ENCODE results near the gene KCNN1.

Gene KCNN1

DNA sequence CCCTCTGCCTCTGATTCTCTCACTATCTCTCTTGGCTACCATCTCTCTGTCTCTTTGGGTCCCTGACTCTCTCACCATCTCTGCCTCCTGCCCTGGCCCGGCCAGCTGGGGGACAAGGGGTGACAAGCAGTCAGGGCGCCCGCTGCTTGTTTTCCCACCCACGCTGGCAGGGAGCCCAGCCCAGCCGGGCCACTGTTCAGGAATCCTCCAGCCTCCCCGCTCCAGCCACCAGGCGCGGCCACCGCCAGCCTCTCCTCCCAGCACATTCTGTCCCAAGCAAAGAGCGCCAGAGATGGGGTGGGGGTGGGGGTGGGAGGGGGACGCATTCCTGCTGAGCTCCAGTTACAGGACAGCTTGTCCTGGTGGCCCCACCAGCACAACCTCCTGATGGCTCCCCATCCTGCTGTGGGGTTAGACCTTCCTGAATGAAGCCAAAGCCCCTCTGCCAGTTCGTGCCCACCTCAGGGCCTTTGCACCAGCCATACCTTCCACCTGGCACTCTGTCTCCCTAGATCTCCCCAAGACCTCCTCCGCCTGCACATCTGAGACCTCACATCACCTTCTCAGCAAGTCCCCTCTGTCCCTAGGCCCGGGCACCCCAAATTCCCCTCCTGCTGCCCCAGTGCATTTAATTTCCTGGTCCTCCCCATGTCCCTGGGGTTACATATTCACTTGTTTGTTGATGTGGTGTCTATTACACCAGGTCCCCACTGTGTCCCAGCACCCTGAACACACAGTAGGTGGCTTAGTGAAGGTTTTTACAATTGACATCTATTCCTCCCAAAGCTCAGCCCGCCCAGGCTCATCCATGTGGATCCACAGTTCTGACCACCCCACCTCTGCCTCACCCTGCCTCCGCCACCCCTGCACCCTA lies 53.5 kb downstream of the KCNN1 start:
- Histone ChIP-seq H3K27me3 (ENCODE audit: insufficient read depth, low read depth) (no peaks in the 10 kb centered on the region), H3K27ac (peak overlapping the region; percentile 34; the same call in 1 of the 2 replicates), H3K36me3 (ENCODE audit: insufficient read depth) (no peaks in the 10 kb centered on the region), H3K4me1 (ENCODE audit: low read depth, poor library complexity, severe bottlenecking) (peaks cover 33% of the 10 kb centered on the region), H4K20me1 (ENCODE audit: insufficient read depth) (no peaks in the 10 kb centered on the region), H3K4me3 (IDR thresholded peaks at IDR 0.05; ENCODE audit: insufficient read depth, low read depth, low read length) (no peak overlapping the region), H3K9ac (no peak overlapping the region), H2AFZ (ENCODE audit: low read depth) (peak overlapping the region; percentile 84), H3K4me2 (no peak overlapping the region), H3K79me2 (ENCODE audit: insufficient read depth, low read depth) (no peaks in the 10 kb centered on the region)
- TF ChIP-seq, protein P1, sequence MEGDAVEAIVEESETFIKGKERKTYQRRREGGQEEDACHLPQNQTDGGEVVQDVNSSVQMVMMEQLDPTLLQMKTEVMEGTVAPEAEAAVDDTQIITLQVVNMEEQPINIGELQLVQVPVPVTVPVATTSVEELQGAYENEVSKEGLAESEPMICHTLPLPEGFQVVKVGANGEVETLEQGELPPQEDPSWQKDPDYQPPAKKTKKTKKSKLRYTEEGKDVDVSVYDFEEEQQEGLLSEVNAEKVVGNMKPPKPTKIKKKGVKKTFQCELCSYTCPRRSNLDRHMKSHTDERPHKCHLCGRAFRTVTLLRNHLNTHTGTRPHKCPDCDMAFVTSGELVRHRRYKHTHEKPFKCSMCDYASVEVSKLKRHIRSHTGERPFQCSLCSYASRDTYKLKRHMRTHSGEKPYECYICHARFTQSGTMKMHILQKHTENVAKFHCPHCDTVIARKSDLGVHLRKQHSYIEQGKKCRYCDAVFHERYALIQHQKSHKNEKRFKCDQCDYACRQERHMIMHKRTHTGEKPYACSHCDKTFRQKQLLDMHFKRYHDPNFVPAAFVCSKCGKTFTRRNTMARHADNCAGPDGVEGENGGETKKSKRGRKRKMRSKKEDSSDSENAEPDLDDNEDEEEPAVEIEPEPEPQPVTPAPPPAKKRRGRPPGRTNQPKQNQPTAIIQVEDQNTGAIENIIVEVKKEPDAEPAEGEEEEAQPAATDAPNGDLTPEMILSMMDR (conservative IDR thresholded peaks at IDR 0.05; ENCODE audit: low read depth, low read length) = no peak

DNA sequence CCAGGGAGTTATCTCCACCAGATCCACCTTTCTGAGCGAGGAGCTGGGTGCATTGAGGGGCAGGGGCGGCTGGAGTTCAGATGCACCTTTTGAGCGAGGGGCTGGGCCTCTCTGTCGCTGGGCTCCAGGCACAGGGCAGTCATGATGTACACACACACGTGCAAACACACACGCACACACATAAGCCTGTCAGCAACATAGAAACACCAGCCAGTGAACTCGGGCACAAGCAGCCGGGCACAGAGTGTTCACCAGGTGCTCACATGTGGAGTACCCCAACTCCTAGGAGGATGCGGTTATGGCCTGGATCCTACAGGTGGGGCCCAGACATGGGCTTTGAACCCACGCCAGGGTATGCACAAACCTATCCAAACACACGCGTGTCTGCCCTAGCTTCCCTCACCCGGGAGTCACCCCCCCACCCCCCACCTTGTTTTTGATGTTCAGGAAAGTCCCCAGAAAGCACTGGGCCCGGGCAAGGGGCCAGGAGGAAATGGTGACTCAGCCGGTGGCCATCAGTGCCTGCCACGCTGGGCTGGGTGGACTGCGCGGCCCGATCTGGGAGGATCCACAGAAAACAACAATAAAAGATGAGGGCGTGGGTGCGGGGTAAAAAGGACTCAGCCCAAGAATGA lies 54.3 kb downstream of the KCNN1 start:
- Histone ChIP-seq H3K4me2 (peak overlapping the region; percentile 24; the same call in 1 of the 2 replicates), H3K4me1 (ENCODE audit: low read depth, poor library complexity, severe bottlenecking) (peaks cover 33% of the 10 kb centered on the region), H3K36me3 (ENCODE audit: insufficient read depth) (no peaks in the 10 kb centered on the region), H2AFZ (ENCODE audit: low read depth) (peak overlapping the region; percentile 84), H3K4me3 (IDR thresholded peaks at IDR 0.05; ENCODE audit: insufficient read depth, low read depth, low read length) (no peak overlapping the region), H3K9ac (no peak overlapping the region), H3K79me2 (ENCODE audit: insufficient read depth, low read depth) (no peaks in the 10 kb centered on the region), H4K20me1 (ENCODE audit: insufficient read depth) (no peaks in the 10 kb centered on the region), H3K27me3 (ENCODE audit: insufficient read depth, low read depth) (no peaks in the 10 kb centered on the region), H3K27ac (peak overlapping the region; percentile 34; the same call in 1 of the 2 replicates)
- TF ChIP-seq, protein P1 (conservative IDR thresholded peaks at IDR 0.05; ENCODE audit: low read depth, low read length) = no peak

DNA sequence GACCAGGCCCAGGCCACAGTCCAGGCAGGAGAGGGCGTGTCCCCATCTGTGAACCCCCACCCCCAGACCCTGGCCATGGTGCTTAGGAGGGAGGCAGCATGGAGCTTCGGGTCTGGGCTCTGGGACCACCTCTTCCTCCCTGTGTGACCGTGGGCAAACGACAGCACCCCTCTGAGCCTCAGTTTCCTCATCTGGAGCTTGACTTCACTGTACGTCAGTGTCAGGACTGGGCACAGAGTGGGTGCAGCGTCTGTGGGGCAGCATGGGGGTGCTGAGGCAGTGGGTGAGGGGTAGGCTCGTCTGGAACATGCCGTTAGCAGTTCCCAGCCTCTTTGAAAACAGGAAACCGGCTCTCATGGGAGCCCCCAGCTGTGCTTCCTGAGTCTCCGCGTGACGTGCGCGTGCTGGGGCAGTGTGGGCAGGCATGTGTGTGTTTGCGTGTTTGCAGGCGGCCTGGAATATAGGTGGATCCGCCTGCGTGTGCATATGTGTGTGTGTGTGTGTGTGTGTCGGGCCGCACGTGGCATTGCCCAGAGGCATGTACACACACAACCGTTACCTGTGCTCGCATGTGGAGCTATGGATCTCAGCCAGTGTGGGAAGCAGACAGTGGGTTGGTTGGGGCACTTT lies 56.8 kb downstream of the KCNN1 start:
- H3K27me3 ChIP-seq (ENCODE audit: insufficient read depth, low read depth) = no peaks in the 10 kb centered on the region
- H3K4me3 ChIP-seq (IDR thresholded peaks at IDR 0.05; ENCODE audit: insufficient read depth, low read depth, low read length) = no peak overlapping the region
- H3K27ac ChIP-seq = no peak overlapping the region
- no peaks in the 10 kb centered on the region for H4K20me1 ChIP-seq (ENCODE audit: insufficient read depth)
- no peak overlapping the region for H3K9ac ChIP-seq
- TF ChIP-seq, protein P1 (conservative IDR thresholded peaks at IDR 0.05; ENCODE audit: low read depth, low read length) = no peak
- H3K79me2 ChIP-seq (ENCODE audit: insufficient read depth, low read depth) = no peaks in the 10 kb centered on the region
- no peaks in the 10 kb centered on the region for H3K36me3 ChIP-seq (ENCODE audit: insufficient read depth)
- peaks cover 36% of the 10 kb centered on the region for H3K4me1 ChIP-seq (ENCODE audit: low read depth, poor library complexity, severe bottlenecking)
- H3K4me2 ChIP-seq = no peak overlapping the region
- H2AFZ ChIP-seq (ENCODE audit: low read depth) = no peak overlapping the region

DNA sequence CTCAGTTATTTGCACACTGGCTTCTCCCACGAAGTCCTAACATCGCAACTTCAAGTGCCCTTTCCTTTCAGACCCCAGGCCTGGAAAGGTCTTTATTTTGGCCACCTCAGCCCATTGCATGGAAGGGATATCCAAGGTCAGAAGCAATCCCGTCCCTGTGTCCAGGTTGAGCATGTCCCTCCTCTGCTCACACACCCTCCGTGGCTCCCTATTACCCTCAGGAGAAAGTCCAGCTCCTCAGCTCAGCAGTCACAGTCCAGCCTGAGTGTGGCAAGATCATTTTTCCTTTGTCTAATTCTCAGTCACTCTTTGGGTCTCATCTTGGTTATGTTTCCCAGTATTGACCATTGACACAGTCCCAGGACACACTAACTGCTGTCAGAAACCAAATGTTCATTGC lies 60.2 kb downstream of the KCNN1 start:
- no peak overlapping the region for H2AFZ ChIP-seq (ENCODE audit: low read depth)
- H3K4me2 ChIP-seq = no peak overlapping the region
- H3K79me2 ChIP-seq (ENCODE audit: insufficient read depth, low read depth) = no peaks in the 10 kb centered on the region
- H3K36me3 ChIP-seq (ENCODE audit: insufficient read depth) = no peaks in the 10 kb centered on the region
- H3K9ac ChIP-seq = no peak overlapping the region
- no peak overlapping the region for H3K27ac ChIP-seq
- peaks cover 34% of the 10 kb centered on the region for H3K4me1 ChIP-seq (ENCODE audit: low read depth, poor library complexity, severe bottlenecking)
- TF ChIP-seq, protein P1 (conservative IDR thresholded peaks at IDR 0.05; ENCODE audit: low read depth, low read length) = no peak
- H3K27me3 ChIP-seq (ENCODE audit: insufficient read depth, low read depth) = no peaks in the 10 kb centered on the region
- no peak overlapping the region for H3K4me3 ChIP-seq (IDR thresholded peaks at IDR 0.05; ENCODE audit: insufficient read depth, low read depth, low read length)
- no peaks in the 10 kb centered on the region for H4K20me1 ChIP-seq (ENCODE audit: insufficient read depth)

Measured in KMS-11 (cell line).